PC-9 (cell line): ENCODE data around the gene INTS11. TPM values are rescaled to one million over a fixed set of nuclear protein-coding genes. Genes with fewer than 3 reads are reported as not detected.
A peak's percentile ranks its signal among the peaks of the same experiment; 100 is the strongest.

ENCODE experiments used
- BruUV-seq: library from RNA; stranded (reverse); fragments of 400-500 nt; replicated peaks from 2 replicates; lab custom pipeline; 2021; lab: Mats Ljungman, UMichigan
- CTCF ChIA-PET: fragments of 300-600 bp; sonication (Branson Sonifier 250); formaldehyde crosslinking; loops from one replicate; lab custom pipeline; 2022; ENCODE audit warnings: antibody characterized with exemption; lab: Charles Lee
- POLR2A ChIA-PET: fragments of 300-600 bp; sonication (Branson Sonifier 250); formaldehyde crosslinking; loops from one replicate; lab custom pipeline; 2022; ENCODE audit warnings: antibody characterized with exemption; ENCODE audit not compliant: unreplicated experiment; lab: Charles Lee
- DNase-seq, 2 experiments: peaks; one replicate each; pipeline versions ENCODE4 v3.0.0 to v3.0.0-alpha.2; 2015 to 2022; ENCODE audit warnings: mixed read lengths in 1 of 2
- H2AFZ ChIP-seq: fragments of 200-600 bp; sonication (generic); 2 replicates; pipeline ENCODE4 v1.8.1; 2017; ENCODE audit warnings: antibody characterized with exemption
- H3F3A ChIP-seq: fragments of 200-600 bp; sonication (generic); 2 replicates; pipeline ENCODE4 v1.8.1; 2017; ENCODE audit warnings: antibody characterized with exemption, mild to moderate bottlenecking, low read depth; ENCODE audit not compliant: insufficient read depth
- H3K27ac ChIP-seq: fragments of 200-600 bp; sonication (generic); 2 replicates; pipeline ENCODE4 v1.6.1; 2016; ENCODE audit warnings: mixed run types
- H3K27me3 ChIP-seq: fragments of 200-600 bp; sonication (generic); 2 replicates; pipeline ENCODE4 v1.6.1; 2016; ENCODE audit warnings: low read depth, mixed run types; ENCODE audit not compliant: insufficient read depth
- H3K36me3 ChIP-seq: fragments of 200-600 bp; sonication (generic); 2 replicates; pipeline ENCODE4 v1.6.1; 2016; ENCODE audit warnings: low read depth, mixed run types
- H3K4me1 ChIP-seq: fragments of 200-600 bp; sonication (generic); replicated peaks from 2 replicates; pipeline ENCODE4 v1.6.1; 2016; ENCODE audit warnings: mixed run types; ENCODE audit not compliant: insufficient read depth
- H3K4me2 ChIP-seq: fragments of 200-600 bp; sonication (generic); 2 replicates; pipeline ENCODE4 v1.6.1; 2017; ENCODE audit warnings: mixed run types
- H3K4me3 ChIP-seq: fragments of 200-600 bp; sonication (generic); 2 replicates; pipeline ENCODE4 v1.6.1; 2016; ENCODE audit warnings: mixed run types
- H3K79me2 ChIP-seq: fragments of 200-600 bp; sonication (generic); 2 replicates; pipeline ENCODE4 v1.6.1; 2017; ENCODE audit warnings: low read depth, mixed run types
- H3K9me2 ChIP-seq: fragments of 200-600 bp; sonication (generic); 2 replicates; pipeline ENCODE4 v1.8.1; 2017; ENCODE audit warnings: mild to moderate bottlenecking; ENCODE audit not compliant: insufficient read depth
- H3K9me3 ChIP-seq: fragments of 200-600 bp; sonication (generic); 2 replicates; pipeline ENCODE4 v1.8.1; 2016; ENCODE audit warnings: low read depth; ENCODE audit not compliant: insufficient read depth
- H4K20me1 ChIP-seq: fragments of 200-600 bp; sonication (generic); 2 replicates; pipeline ENCODE4 v1.8.1; 2017; ENCODE audit not compliant: insufficient read depth
- CTCF ChIP-seq: fragments of 200-600 bp; sonication (generic); conservative IDR thresholded peaks from 2 replicates; pipeline ENCODE4 v1.6.1; 2017; ENCODE audit warnings: mixed run types, antibody characterized with exemption, mild to moderate bottlenecking, moderate library complexity
- EZH2 ChIP-seq: fragments of 200-600 bp; sonication (generic); IDR thresholded peaks from 2 replicates; pipeline ENCODE4 v1.8.0; 2017; ENCODE audit warnings: antibody characterized with exemption, low read depth
- intact Hi-C: fragments of 100-400 bp; cut with micrococcal nuclease; formaldehyde crosslinking; loops from one replicate; pipeline ENCODE4 v1.10.0; 2022; ENCODE audit not compliant: unreplicated experiment
- total RNA-seq: library from RNA; stranded (reverse); gene quantifications from 2 replicates; pipeline ENCODE4 v1.2.3, GENCODE V29; 2021

Gene INTS11
- total RNA-seq, 1 experiment from 2014 or later = 130 TPM

- TF ChIP-seq EZH2 = no peak
- no peak for TF ChIP-seq CTCF
- H3K9me2 ChIP-seq = no peaks in the 10 kb centered on the region
- intact Hi-C loops = loop anchor here (5.0 kb wide), 1 partner anchor 72 kb away; the partner anchor contains the start of gene DVL1
- ChIA-PET CTCF (no interaction called here), POLR2A (no interaction called here)
- H3K27ac ChIP-seq = no peak overlapping the region
- peaks cover 10% of the 10 kb centered on the region for H3F3A ChIP-seq
- no peak overlapping the region for H3K4me3 ChIP-seq
- DNase-seq = no peak
- H3K4me2 ChIP-seq = peak overlapping the region; percentile 87; the same call in 1 of the 2 replicates
- H3K79me2 ChIP-seq = peaks cover 34% of the 10 kb centered on the region
- H2AFZ ChIP-seq = no peak overlapping the region
- peaks cover 28% of the 10 kb centered on the region for H4K20me1 ChIP-seq
- peaks cover 17% of the 10 kb centered on the region for H3K4me1 ChIP-seq
- no peaks in the 10 kb centered on the region for H3K9me3 ChIP-seq
- peaks cover 4% of the 10 kb centered on the region; the same call in 1 of the 2 replicates for H3K36me3 ChIP-seq
- no TSS peak for BruUV-seq
- no peaks in the 10 kb centered on the region for H3K27me3 ChIP-seq
Measured at GRCh38 chr1:1274931-1275431, 49.5 kb downstream of the INTS11 start.

- DNase-seq = no peak
- no peaks in the 10 kb centered on the region for H3K27me3 ChIP-seq
- ChIA-PET POLR2A (interaction anchor here (0.6 kb wide), 1 partner anchor 158 kb away, joined by 7 read pairs; the partner anchor contains the start of gene C1orf159), CTCF (interaction anchor here (0.6 to 0.7 kb wide), 2 partner anchors 8 to 17 kb away, joined by 7 read pairs; no protein-coding TSS in a partner anchor)
- peaks cover 10% of the 10 kb centered on the region for H3F3A ChIP-seq
- peak overlapping the region; percentile 87 for H3K4me2 ChIP-seq
- no TSS peak for BruUV-seq
- H2AFZ ChIP-seq = peak overlapping the region; percentile 88
- H3K4me3 ChIP-seq = peak overlapping the region; percentile 70
- intact Hi-C loops = loop anchor here (5.0 kb wide), 1 partner anchor 73 kb away; the partner anchor contains the start of gene DVL1
- peaks cover 17% of the 10 kb centered on the region for H3K4me1 ChIP-seq
- peaks cover 40% of the 10 kb centered on the region for H3K79me2 ChIP-seq
- peaks cover 34% of the 10 kb centered on the region for H4K20me1 ChIP-seq
- H3K9me2 ChIP-seq = no peaks in the 10 kb centered on the region
- H3K9me3 ChIP-seq = no peaks in the 10 kb centered on the region
- TF ChIP-seq CTCF (no peak), EZH2 (no peak)
- peaks cover 4% of the 10 kb centered on the region; the same call in 1 of the 2 replicates for H3K36me3 ChIP-seq
- no peak overlapping the region for H3K27ac ChIP-seq
Measured at GRCh38 chr1:1274299-1274930, 50.0 kb downstream of the INTS11 start.

GRCh38 chr1:1273512-1274298, 50.8 kb downstream of the INTS11 start, which contains the start of gene UBE2J2:
Gene UBE2J2 (minus strand): TSS chr1:1273854. CDS start chr1:1267992, 5,862 bp downstream.
- H3K79me2 ChIP-seq = peaks cover 44% of the 10 kb centered on the region
- peaks cover 10% of the 10 kb centered on the region for H3F3A ChIP-seq
- peak within 1 kb of the TSS; percentile 42 for H3K27ac ChIP-seq
- peak within 1 kb of the TSS; percentile 88 for H2AFZ ChIP-seq
- no peaks in the 10 kb centered on the region for H3K9me2 ChIP-seq
- no peaks in the 10 kb centered on the region for H3K27me3 ChIP-seq
- peak within 1 kb of the TSS; percentile 70 for H3K4me3 ChIP-seq
- H3K36me3 ChIP-seq = peaks cover 4% of the 10 kb centered on the region; the same call in 1 of the 2 replicates
- ChIA-PET CTCF (interaction anchor here (0.6 to 0.7 kb wide), 2 partner anchors 9 to 17 kb away, joined by 7 read pairs; no protein-coding TSS in a partner anchor), POLR2A (interaction anchor here (0.6 to 0.7 kb wide), 6 partner anchors 10 to 158 kb away, joined by 3 to 21 read pairs (median 10); partner anchors contain the start of gene C1orf159)
- intact Hi-C loops = loop anchor here (5.0 kb wide), 1 partner anchor 74 kb away; the partner anchor contains the start of gene DVL1
- no peak for TF ChIP-seq CTCF
- TF ChIP-seq EZH2 = no peak
- H3K9me3 ChIP-seq = no peaks in the 10 kb centered on the region
- no TSS peak for BruUV-seq
- peaks cover 35% of the 10 kb centered on the region for H4K20me1 ChIP-seq
- peaks cover 17% of the 10 kb centered on the region for H3K4me1 ChIP-seq
- DNase-seq = peak; percentile 73 to 85
- peak within 1 kb of the TSS; percentile 93 for H3K4me2 ChIP-seq
